AG04449 (cell line): ENCODE data around the gene NISCH.

Experiments used
- CTCF ChIA-PET: fragments of 350-600 bp; formaldehyde crosslinking; extraction: SDS; loops from one replicate; lab custom pipeline; 2021; ENCODE audit warnings: antibody characterized with exemption; lab: Yijun Ruan, JAX
- POLR2A ChIA-PET: fragments of 400-600, 350-600 bp; formaldehyde crosslinking; extraction: SDS; loops from one replicate; lab custom pipeline; 2020; ENCODE audit warnings: antibody characterized with exemption, inconsistent platforms; lab: Yijun Ruan, JAX
- DNase-seq: peaks from one replicate; pipeline ENCODE4 v3.0.0-alpha.2; 2010; ENCODE audit warnings: low read depth, low spot score
- H3K4me3 ChIP-seq: 2 replicates; pipeline ENCODE4 v1.5.1; 2011; ENCODE audit warnings: low read depth, mild to moderate bottlenecking, control low read depth, low read length
- CTCF ChIP-seq: IDR thresholded peaks from one replicate; pipeline ENCODE4 v1.5.1; 2011; ENCODE audit warnings: mild to moderate bottlenecking, moderate library complexity, low read length, control low read depth, inconsistent platforms; ENCODE audit not compliant: insufficient read depth; ENCODE audit errors: missing control alignments

Gene NISCH

GRCh38 chr3:52429031-52429430, 26.4 kb upstream of the NISCH start:
- CTCF ChIA-PET: interaction anchor here (0.7 to 28.6 kb wide), 30 partner anchors 9 to 642 kb away, joined by 3 to 1004 read pairs (median 4); partner anchors contain the start of genes NISCH, SEMA3G and TNNC1
- DNase-seq: no peak
- no peak overlapping the region for H3K4me3 ChIP-seq
- POLR2A ChIA-PET: no interaction called here
- TF ChIP-seq CTCF: no peak

- H3K4me3 ChIP-seq: no peak overlapping the region
- TF ChIP-seq CTCF: no peak
- ChIA-PET CTCF (interaction anchor here (1.5 to 28.6 kb wide), 5 partner anchors 9 to 251 kb away, joined by 3 to 1004 read pairs (median 11); partner anchors contain the start of genes NISCH, SEMA3G and TNNC1), POLR2A (no interaction called here)
- DNase-seq: no peak
Measured at GRCh38 chr3:52429779-52430415, 25.5 kb upstream of the NISCH start.

- no peak for DNase-seq
- POLR2A ChIA-PET: interaction anchor here (0.9 kb wide), 1 partner anchor 36 kb away, joined by 3 read pairs; no protein-coding TSS in a partner anchor
- H3K4me3 ChIP-seq: no peak overlapping the region
- CTCF ChIA-PET: interaction anchor here (0.8 to 28.6 kb wide), 4 partner anchors 9 to 18 kb away, joined by 3 to 1004 read pairs (median 12); partner anchors contain the start of genes NISCH, SEMA3G and TNNC1
- TF ChIP-seq CTCF: no peak
Measured at GRCh38 chr3:52430416-52430810, 25.0 kb upstream of the NISCH start.

GRCh38 chr3:52431459-52432223, 23.8 kb upstream of the NISCH start:
- no peak for DNase-seq
- POLR2A ChIA-PET: interaction anchor here (1.0 kb wide), 1 partner anchor 17 kb away, joined by 3 read pairs; no protein-coding TSS in a partner anchor
- H3K4me3 ChIP-seq: no peak overlapping the region
- TF ChIP-seq CTCF: no peak
- CTCF ChIA-PET: interaction anchor here (1.5 to 28.6 kb wide), 4 partner anchors 10 to 19 kb away, joined by 3 to 1004 read pairs (median 14); partner anchors contain the start of genes NISCH, SEMA3G and TNNC1

- DNase-seq: no peak
- TF ChIP-seq CTCF: no peak
- no peak overlapping the region for H3K4me3 ChIP-seq
- POLR2A ChIA-PET: interaction anchor here (1.0 kb wide), 1 partner anchor 16 kb away, joined by 3 read pairs; no protein-coding TSS in a partner anchor
- CTCF ChIA-PET: interaction anchor here (1.8 to 28.6 kb wide), 3 partner anchors 12 to 19 kb away, joined by 6 to 1004 read pairs (median 22); partner anchors contain the start of genes NISCH, SEMA3G and TNNC1
Measured at GRCh38 chr3:52432225-52432624, 23.2 kb upstream of the NISCH start.

- POLR2A ChIA-PET: interaction anchor here (1.0 kb wide), 1 partner anchor 16 kb away, joined by 3 read pairs; no protein-coding TSS in a partner anchor
- no peak for DNase-seq
- CTCF ChIA-PET: interaction anchor here (0.8 to 28.6 kb wide), 5 partner anchors 13 to 39 kb away, joined by 4 to 1004 read pairs (median 6); partner anchors contain the start of genes NISCH, SEMA3G and TNNC1
- TF ChIP-seq CTCF: no peak
- no peak overlapping the region for H3K4me3 ChIP-seq
Measured at GRCh38 chr3:52432691-52433141, 22.7 kb upstream of the NISCH start.
